ENCODE results near the gene RGS11. TPM values are rescaled to one million over a fixed set of nuclear protein-coding genes. Genes with fewer than 3 reads are reported as not detected.

Gene RGS11
- total and polyA plus RNA-seq, 2 experiments from 2014 or later = 0.74 to 1.8 TPM

GRCh38 chr16:272633-273546, 2.9 kb downstream of the RGS11 start:
- Mint-ChIP-seq H3K27ac (no peak overlapping the region), H3K36me3 (ENCODE audit: low read depth) (no peaks in the 10 kb centered on the region; the same call in 2 of the 3 replicates), H3K9me3 (no peaks in the 10 kb centered on the region; the same call in 2 of the 3 replicates), H3K27me3 (ENCODE audit: insufficient read depth, low read depth, poor library complexity) (peaks cover 36% of the 10 kb centered on the region), H3K4me1 (no peaks in the 10 kb centered on the region), H3K4me3 (no peak overlapping the region)
- Histone ChIP-seq H3K36me3 (ENCODE audit: insufficient read depth) (no peaks in the 10 kb centered on the region), H3K79me2 (replicated peaks; ENCODE audit: insufficient read depth) (no peaks in the 10 kb centered on the region), H3K27me3 (ENCODE audit: insufficient read depth) (peaks cover 30% of the 10 kb centered on the region), H3K9me2 (ENCODE audit: insufficient read depth) (no peaks in the 10 kb centered on the region), H3K4me1 (ENCODE audit: insufficient read depth) (no peaks in the 10 kb centered on the region), H4K20me1 (replicated peaks; ENCODE audit: insufficient read depth) (no peaks in the 10 kb centered on the region), H3K27ac (ENCODE audit: low read depth) (no peak overlapping the region), H3F3A (replicated peaks; ENCODE audit: low read depth) (no peaks in the 10 kb centered on the region; the same call in 1 of the 2 replicates), H2AFZ (no peak overlapping the region), H3K4me2 (no peak overlapping the region), H3K4me3 (no peak overlapping the region)
- DNase-seq (ENCODE audit: low spot score) (no peak), ATAC-seq (no peak)
- TF ChIP-seq EZH2 (IDR thresholded peaks at IDR 0.05; ENCODE audit: low read depth, unreplicated experiment) (no peak), EZH2phosphoT487 (IDR thresholded peaks at IDR 0.05; ENCODE audit: unreplicated experiment) (no peak), CTCF (conservative IDR thresholded peaks at IDR 0.05; ENCODE audit: low read depth in 2 of 2) (no peak), ZNF462 (CRISPR knock-in tag; IDR thresholded peaks at IDR 0.05) (no peak), POLR2AphosphoS5 (IDR thresholded peaks at IDR 0.05; ENCODE audit: low read depth) (no peak), CREB1 (CRISPR knock-in tag; IDR thresholded peaks at IDR 0.05; ENCODE audit: low read depth) (no peak), ZNF331 (CRISPR knock-in tag; IDR thresholded peaks at IDR 0.05; ENCODE audit: low read depth) (no peak), JUNB (IDR thresholded peaks at IDR 0.05; ENCODE audit: unreplicated experiment) (no peak), STAT1 (IDR thresholded peaks at IDR 0.05; ENCODE audit: unreplicated experiment) (no peak), NANOG (IDR thresholded peaks at IDR 0.05; ENCODE audit: borderline replicate concordance) (no peak), ZNF114 (CRISPR knock-in tag; IDR thresholded peaks at IDR 0.05) (no peak)
- TF ChIP-seq, protein P1, sequence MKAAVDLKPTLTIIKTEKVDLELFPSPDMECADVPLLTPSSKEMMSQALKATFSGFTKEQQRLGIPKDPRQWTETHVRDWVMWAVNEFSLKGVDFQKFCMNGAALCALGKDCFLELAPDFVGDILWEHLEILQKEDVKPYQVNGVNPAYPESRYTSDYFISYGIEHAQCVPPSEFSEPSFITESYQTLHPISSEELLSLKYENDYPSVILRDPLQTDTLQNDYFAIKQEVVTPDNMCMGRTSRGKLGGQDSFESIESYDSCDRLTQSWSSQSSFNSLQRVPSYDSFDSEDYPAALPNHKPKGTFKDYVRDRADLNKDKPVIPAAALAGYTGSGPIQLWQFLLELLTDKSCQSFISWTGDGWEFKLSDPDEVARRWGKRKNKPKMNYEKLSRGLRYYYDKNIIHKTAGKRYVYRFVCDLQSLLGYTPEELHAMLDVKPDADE (IDR thresholded peaks at IDR 0.05) = no peak
- TF ChIP-seq, protein P2, sequence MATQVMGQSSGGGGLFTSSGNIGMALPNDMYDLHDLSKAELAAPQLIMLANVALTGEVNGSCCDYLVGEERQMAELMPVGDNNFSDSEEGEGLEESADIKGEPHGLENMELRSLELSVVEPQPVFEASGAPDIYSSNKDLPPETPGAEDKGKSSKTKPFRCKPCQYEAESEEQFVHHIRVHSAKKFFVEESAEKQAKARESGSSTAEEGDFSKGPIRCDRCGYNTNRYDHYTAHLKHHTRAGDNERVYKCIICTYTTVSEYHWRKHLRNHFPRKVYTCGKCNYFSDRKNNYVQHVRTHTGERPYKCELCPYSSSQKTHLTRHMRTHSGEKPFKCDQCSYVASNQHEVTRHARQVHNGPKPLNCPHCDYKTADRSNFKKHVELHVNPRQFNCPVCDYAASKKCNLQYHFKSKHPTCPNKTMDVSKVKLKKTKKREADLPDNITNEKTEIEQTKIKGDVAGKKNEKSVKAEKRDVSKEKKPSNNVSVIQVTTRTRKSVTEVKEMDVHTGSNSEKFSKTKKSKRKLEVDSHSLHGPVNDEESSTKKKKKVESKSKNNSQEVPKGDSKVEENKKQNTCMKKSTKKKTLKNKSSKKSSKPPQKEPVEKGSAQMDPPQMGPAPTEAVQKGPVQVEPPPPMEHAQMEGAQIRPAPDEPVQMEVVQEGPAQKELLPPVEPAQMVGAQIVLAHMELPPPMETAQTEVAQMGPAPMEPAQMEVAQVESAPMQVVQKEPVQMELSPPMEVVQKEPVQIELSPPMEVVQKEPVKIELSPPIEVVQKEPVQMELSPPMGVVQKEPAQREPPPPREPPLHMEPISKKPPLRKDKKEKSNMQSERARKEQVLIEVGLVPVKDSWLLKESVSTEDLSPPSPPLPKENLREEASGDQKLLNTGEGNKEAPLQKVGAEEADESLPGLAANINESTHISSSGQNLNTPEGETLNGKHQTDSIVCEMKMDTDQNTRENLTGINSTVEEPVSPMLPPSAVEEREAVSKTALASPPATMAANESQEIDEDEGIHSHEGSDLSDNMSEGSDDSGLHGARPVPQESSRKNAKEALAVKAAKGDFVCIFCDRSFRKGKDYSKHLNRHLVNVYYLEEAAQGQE (IDR thresholded peaks at IDR 0.05; ENCODE audit: unreplicated experiment) = no peak
